Calu3 (cell line): ENCODE measurements around the gene PARD3. TPM values are rescaled to one million over a fixed set of nuclear protein-coding genes. Genes with fewer than 3 reads are reported as not detected.

Experiments used
- BruUV-seq: library from RNA; stranded (reverse); fragments of 400-500 nt; replicated peaks from 2 replicates; lab custom pipeline; 2021; lab: Mats Ljungman, UMichigan
- CTCF ChIA-PET: fragments of 300-600 bp; sonication (Branson Sonifier 250); formaldehyde crosslinking; loops from one replicate; lab custom pipeline; 2022; ENCODE audit warnings: antibody characterized with exemption; lab: Charles Lee
- DNase-seq: peaks from one replicate; pipeline ENCODE4 v3.0.0; 2022
- H3K27ac Mint-ChIP-seq: one replicate; pipeline ENCODE4 v1.8.0; 2022; ENCODE audit warnings: mixed read lengths; ENCODE audit not compliant: unreplicated experiment
- H3K27me3 Mint-ChIP-seq: one replicate; pipeline ENCODE4 v1.8.0; 2022; ENCODE audit warnings: mixed read lengths; ENCODE audit not compliant: unreplicated experiment
- H3K36me3 Mint-ChIP-seq: one replicate; pipeline ENCODE4 v1.8.0; 2022; ENCODE audit warnings: mild to moderate bottlenecking, moderate library complexity, mixed read lengths; ENCODE audit not compliant: insufficient read depth, unreplicated experiment
- H3K4me1 Mint-ChIP-seq: one replicate; pipeline ENCODE4 v1.8.0; 2022; ENCODE audit warnings: mild to moderate bottlenecking, low read depth, mixed read lengths; ENCODE audit not compliant: unreplicated experiment
- H3K4me3 Mint-ChIP-seq: one replicate; pipeline ENCODE4 v1.8.0; 2022; ENCODE audit warnings: mild to moderate bottlenecking, low read depth, moderate library complexity, mixed read lengths; ENCODE audit not compliant: unreplicated experiment
- H3K9me3 Mint-ChIP-seq: one replicate; pipeline ENCODE4 v1.8.0; 2022; ENCODE audit warnings: low read depth, mixed read lengths; ENCODE audit not compliant: unreplicated experiment
- CTCF ChIP-seq: fragments of 200-600 bp; IDR thresholded peaks from one replicate; pipeline ENCODE4 v1.8.0; 2022; ENCODE audit warnings: antibody characterized with exemption; ENCODE audit not compliant: unreplicated experiment
- intact Hi-C: fragments of 100-400 bp; cut with micrococcal nuclease; formaldehyde crosslinking; loops from one replicate; pipeline ENCODE4 v1.10.0; 2022; ENCODE audit not compliant: unreplicated experiment
- total RNA-seq: library from RNA; stranded (reverse); gene quantifications from 2 replicates; pipeline ENCODE4 v1.2.3, GENCODE V29; 2022

PARD3 gene
- total RNA-seq, 1 experiment from 2014 or later, result 62.4 TPM

- Mint-ChIP-seq H3K36me3 (no peaks in the 10 kb centered on the region), H3K4me1 (no peaks in the 10 kb centered on the region), H3K9me3 (no peaks in the 10 kb centered on the region), H3K4me3 (no peak overlapping the region), H3K27ac (no peak overlapping the region), H3K27me3 (no peaks in the 10 kb centered on the region)
- no peak for DNase-seq
- CTCF ChIA-PET, result no interaction called here
- TF ChIP-seq CTCF, result no peak
- intact Hi-C loops, result no loop called here
- BruUV-seq, result no TSS peak
Measured at GRCh38 chr10:34198953-34199352, 616.1 kb downstream of the PARD3 start.

GRCh38 chr10:34196058-34196433, 619.0 kb downstream of the PARD3 start:
- H3K4me1 Mint-ChIP-seq, result no peaks in the 10 kb centered on the region
- BruUV-seq, result no TSS peak
- H3K36me3 Mint-ChIP-seq, result no peaks in the 10 kb centered on the region
- CTCF ChIA-PET, result interaction anchor here (0.7 kb wide), 1 partner anchor 247 kb away, joined by 3 read pairs; no protein-coding TSS in a partner anchor
- no peak overlapping the region for H3K4me3 Mint-ChIP-seq
- H3K27me3 Mint-ChIP-seq, result no peaks in the 10 kb centered on the region
- H3K27ac Mint-ChIP-seq, result no peak overlapping the region
- intact Hi-C loops, result no loop called here
- TF ChIP-seq CTCF, result no peak
- no peaks in the 10 kb centered on the region for H3K9me3 Mint-ChIP-seq
- no peak for DNase-seq

- no peaks in the 10 kb centered on the region for H3K36me3 Mint-ChIP-seq
- no peak overlapping the region for H3K27ac Mint-ChIP-seq
- intact Hi-C loops, result no loop called here
- CTCF ChIA-PET, result interaction anchor here (0.7 kb wide), 1 partner anchor 246 kb away, joined by 3 read pairs; no protein-coding TSS in a partner anchor
- no TSS peak for BruUV-seq
- H3K9me3 Mint-ChIP-seq, result no peaks in the 10 kb centered on the region
- H3K4me3 Mint-ChIP-seq, result no peak overlapping the region
- H3K4me1 Mint-ChIP-seq, result no peaks in the 10 kb centered on the region
- no peaks in the 10 kb centered on the region for H3K27me3 Mint-ChIP-seq
- no peak for TF ChIP-seq CTCF
- DNase-seq, result no peak
Measured at GRCh38 chr10:34195364-34196057, 619.6 kb downstream of the PARD3 start.

GRCh38 chr10:34193931-34194626, 621.0 kb downstream of the PARD3 start:
- no TSS peak for BruUV-seq
- Mint-ChIP-seq H3K27ac (no peak overlapping the region), H3K4me1 (no peaks in the 10 kb centered on the region), H3K27me3 (no peaks in the 10 kb centered on the region), H3K36me3 (no peaks in the 10 kb centered on the region), H3K4me3 (no peak overlapping the region), H3K9me3 (no peaks in the 10 kb centered on the region)
- TF ChIP-seq CTCF, result no peak
- intact Hi-C loops, result no loop called here
- no peak for DNase-seq
- CTCF ChIA-PET, result interaction anchor here (0.6 kb wide), 1 partner anchor 150 kb away, joined by 3 read pairs; no protein-coding TSS in a partner anchor
